Rectal smooth muscle tissue (tissue), 1 donor: ENCODE results near the gene BIRC7.

Source experiments
- H3K27ac ChIP-seq: one replicate; pipeline ENCODE4 v1.7.0; 2013; ENCODE audit warnings: low read depth, low read length, inconsistent platforms
- H3K27me3 ChIP-seq: one replicate; pipeline ENCODE4 v1.7.0; 2013; ENCODE audit warnings: low read length; ENCODE audit not compliant: control insufficient read depth, insufficient read depth
- H3K36me3 ChIP-seq: one replicate; pipeline ENCODE4 v1.7.0; 2013; ENCODE audit warnings: low read length; ENCODE audit not compliant: control insufficient read depth, insufficient read depth
- H3K4me1 ChIP-seq: one replicate; pipeline ENCODE4 v1.7.0; 2013; ENCODE audit warnings: low read length; ENCODE audit not compliant: control insufficient read depth, insufficient read depth
- H3K4me3 ChIP-seq: one replicate; pipeline ENCODE4 v1.7.0; 2013; ENCODE audit warnings: low read length
- H3K9ac ChIP-seq: one replicate; pipeline ENCODE4 v1.7.0; 2013; ENCODE audit warnings: low read length

Gene BIRC7

DNA sequence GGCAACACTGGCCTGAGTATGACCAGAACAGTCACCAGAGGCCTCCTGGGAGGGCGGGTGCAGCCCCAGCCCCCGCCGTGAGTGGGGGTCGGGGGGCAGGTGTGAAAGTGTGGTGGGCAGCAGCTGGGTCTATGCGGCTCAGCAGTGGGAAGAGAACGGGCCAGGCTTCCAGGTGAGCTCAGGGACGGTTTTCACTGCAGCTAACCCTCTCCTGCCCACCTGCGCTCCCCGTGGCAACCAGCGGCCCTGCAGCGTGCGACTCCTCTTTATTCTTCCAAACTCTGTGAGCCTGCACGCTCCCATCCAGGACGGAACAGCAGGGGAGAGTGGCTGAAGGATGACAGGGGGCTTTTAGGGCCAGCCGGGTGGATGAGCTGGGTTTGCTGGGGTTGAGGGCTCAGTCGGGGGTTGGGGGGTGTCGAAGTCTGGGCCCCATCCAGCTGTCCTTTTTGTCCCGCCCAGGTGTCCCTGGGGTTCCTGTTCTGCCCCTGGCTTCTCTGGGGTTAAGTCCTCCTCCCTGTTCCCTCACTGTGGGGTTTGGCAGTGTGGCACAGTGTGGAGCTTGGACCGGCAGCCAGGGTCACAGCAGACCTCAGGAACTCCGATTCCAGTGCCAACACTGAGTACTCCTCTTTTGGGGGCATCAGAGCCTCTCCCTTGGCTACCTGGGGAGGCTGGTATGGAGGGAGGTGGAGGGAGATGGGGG is 859 bp upstream of the BIRC7 start:
- no peak overlapping the region for H3K4me3 ChIP-seq
- no peak overlapping the region for H3K9ac ChIP-seq
- H3K36me3 ChIP-seq = no peaks in the 10 kb centered on the region
- H3K4me1 ChIP-seq = no peaks in the 10 kb centered on the region
- no peak overlapping the region for H3K27ac ChIP-seq
- no peaks in the 10 kb centered on the region for H3K27me3 ChIP-seq

DNA sequence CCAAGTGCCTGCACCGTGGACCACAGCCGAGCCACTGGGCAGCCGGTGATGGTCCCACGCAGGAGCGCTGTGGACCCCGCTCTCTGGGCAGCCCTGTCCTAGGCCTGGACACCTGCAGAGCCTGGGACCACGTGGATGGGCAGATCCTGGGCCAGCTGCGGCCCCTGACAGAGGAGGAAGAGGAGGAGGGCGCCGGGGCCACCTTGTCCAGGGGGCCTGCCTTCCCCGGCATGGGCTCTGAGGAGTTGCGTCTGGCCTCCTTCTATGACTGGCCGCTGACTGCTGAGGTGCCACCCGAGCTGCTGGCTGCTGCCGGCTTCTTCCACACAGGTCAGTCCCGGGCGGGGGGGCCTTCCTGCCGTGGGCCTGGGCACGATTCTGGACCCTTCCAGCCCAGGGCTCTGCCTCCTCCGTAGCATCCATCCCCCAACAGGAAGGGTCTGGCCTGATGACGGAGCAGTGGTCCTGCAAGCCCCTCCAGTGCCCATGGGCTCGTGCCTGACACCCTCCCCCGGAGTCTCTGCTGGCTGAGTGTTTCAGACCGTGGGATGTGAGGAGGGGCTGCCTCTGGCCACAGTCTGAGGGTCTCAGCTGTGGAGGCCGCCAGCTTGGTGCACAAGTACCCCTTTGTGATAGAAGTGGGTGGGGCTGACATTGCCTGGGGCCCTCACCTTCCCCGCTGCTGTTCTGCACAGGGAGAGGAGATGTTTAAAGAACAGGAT is 572 bp downstream of the BIRC7 start:
- Histone ChIP-seq H3K4me3 (no peak overlapping the region), H3K36me3 (no peaks in the 10 kb centered on the region), H3K27me3 (no peaks in the 10 kb centered on the region), H3K9ac (no peak overlapping the region), H3K4me1 (no peaks in the 10 kb centered on the region), H3K27ac (no peak overlapping the region)

DNA sequence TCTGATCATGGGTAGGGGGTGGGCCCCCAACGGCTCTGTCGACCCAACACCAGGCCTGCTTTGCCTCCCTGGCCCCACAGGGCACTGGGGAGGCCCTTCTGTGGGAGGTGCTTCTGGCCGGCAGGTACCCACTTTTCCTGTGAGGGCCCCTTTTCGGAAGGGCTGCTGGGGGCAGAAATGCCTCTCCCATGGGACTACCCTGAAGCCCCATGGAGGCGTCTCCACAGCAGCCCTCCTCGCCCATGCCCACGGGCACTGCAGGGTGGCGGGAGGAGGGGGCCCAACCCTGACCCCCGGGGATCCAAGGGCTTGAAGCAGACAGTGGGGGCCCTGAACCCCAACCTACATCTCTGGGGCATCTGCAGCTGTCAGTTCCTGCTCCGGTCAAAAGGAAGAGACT is 2.3 kb downstream of the BIRC7 start:
- Histone ChIP-seq H3K4me1 (no peaks in the 10 kb centered on the region), H3K36me3 (no peaks in the 10 kb centered on the region), H3K9ac (no peak overlapping the region), H3K27ac (no peak overlapping the region), H3K4me3 (no peak overlapping the region), H3K27me3 (no peaks in the 10 kb centered on the region)

DNA sequence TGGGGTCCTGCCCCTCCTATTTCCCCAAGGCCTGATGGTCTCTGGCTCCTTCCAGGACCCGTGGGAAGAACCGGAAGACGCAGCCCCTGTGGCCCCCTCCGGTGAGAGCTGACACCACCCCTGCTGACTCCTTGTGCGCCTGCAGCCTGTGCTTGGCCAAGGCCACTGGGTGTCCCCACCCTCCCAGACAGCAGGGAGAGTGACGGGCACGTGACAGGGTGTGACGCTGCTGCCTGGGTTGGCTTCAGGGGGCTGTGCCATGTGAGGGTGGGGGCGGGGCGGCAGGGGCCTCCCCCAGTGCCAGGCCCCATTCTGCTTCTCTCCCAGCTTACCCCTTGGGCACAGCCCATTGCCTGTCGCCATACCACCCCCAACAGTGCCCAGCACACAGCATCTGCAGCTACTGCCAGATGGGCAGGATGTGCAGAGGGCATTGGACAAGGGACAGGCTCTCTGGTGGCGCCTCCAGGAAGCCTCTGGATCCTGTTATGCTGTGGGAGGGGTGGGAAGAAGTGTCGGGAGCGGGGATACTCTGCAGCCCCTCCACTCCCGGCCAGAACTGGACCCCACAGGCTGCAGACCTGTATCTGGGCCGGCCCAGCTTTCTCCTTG is 2.9 kb downstream of the BIRC7 start:
- Histone ChIP-seq H3K4me3 (no peak overlapping the region), H3K27ac (no peak overlapping the region), H3K36me3 (no peaks in the 10 kb centered on the region), H3K27me3 (no peaks in the 10 kb centered on the region), H3K4me1 (no peaks in the 10 kb centered on the region), H3K9ac (no peak overlapping the region)

DNA sequence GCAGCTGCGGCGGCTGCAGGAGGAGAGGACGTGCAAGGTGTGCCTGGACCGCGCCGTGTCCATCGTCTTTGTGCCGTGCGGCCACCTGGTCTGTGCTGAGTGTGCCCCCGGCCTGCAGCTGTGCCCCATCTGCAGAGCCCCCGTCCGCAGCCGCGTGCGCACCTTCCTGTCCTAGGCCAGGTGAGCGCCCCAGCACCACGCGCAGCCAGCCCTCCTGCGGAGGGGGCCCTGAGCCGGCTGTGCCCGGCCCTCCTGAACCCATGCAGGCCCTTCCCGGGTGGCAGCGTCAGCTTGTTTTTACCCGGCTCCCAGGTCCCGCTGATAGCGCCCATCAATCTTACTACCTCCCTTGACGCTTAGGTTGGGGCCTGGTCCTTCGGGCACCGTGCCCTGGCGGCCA is 3.7 kb downstream of the BIRC7 start:
- Histone ChIP-seq H3K9ac (no peak overlapping the region), H3K4me3 (no peak overlapping the region), H3K36me3 (no peaks in the 10 kb centered on the region), H3K27ac (no peak overlapping the region), H3K27me3 (no peaks in the 10 kb centered on the region), H3K4me1 (no peaks in the 10 kb centered on the region)

DNA sequence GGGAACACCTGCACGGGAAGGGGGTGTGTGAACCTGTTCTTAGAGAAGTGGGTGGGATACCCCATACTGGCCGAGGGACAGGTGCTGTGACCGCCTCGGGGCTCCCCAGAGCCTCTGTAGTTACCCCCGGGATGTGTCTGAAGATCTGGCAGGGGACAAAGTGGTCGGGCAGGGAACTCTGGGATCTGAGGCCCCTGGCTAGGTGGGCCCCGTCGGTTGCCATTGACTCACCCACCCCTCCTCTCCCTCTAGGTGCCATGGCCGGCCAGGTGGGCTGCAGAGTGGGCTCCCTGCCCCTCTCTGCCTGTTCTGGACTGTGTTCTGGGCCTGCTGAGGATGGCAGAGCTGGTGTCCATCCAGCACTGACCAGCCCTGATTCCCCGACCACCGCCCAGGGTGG is 4.3 kb downstream of the BIRC7 start:
- Histone ChIP-seq H3K4me1 (no peaks in the 10 kb centered on the region), H3K27me3 (no peaks in the 10 kb centered on the region), H3K27ac (no peak overlapping the region), H3K9ac (no peak overlapping the region), H3K36me3 (no peaks in the 10 kb centered on the region), H3K4me3 (no peak overlapping the region)

DNA sequence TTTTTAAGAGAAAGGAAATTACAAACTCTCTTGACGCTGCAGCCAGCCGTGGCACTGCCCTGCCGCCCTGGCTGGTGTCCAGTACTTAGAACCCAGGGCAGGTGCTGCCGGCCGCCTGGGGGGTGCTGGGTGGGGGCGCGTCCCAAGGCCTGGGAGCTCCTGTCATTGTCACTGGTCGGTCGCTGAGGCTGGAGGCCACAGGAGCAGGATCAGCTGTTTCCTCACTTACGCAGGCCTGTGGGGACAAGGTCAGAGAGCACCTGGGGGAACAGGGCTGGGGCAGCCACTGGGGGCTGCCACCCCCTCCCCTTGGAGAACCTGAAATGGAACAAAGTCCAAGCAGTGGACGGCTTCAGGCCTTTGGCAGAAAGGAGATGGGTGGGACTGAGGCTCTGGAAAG is 5.6 kb downstream of the BIRC7 start:
- no peaks in the 10 kb centered on the region for H3K36me3 ChIP-seq
- H3K27ac ChIP-seq = no peak overlapping the region
- no peaks in the 10 kb centered on the region for H3K4me1 ChIP-seq
- H3K4me3 ChIP-seq = no peak overlapping the region
- H3K27me3 ChIP-seq = no peaks in the 10 kb centered on the region
- no peak overlapping the region for H3K9ac ChIP-seq

DNA sequence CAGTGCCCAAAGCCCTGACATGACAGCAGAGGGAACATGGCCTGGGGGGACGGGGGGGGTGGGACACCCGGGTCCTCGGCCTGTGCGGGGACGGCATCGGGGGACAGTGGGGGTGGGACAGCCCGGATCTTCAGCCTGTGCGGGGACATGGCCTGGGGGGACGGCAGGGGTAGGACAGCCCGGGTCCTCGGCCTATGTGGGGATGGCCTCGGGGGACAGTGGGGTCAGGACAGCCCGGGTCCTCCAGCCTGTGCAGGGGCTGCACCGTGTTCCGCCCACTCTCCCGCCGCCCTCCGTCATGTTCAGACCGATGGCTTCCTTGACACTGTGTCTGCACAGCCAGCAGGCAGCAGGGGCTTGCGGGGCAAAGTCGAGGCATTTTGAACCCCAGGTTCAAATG is 7.0 kb downstream of the BIRC7 start:
- Histone ChIP-seq H3K36me3 (no peaks in the 10 kb centered on the region), H3K27me3 (peaks cover under 1% of the 10 kb centered on the region), H3K4me1 (no peaks in the 10 kb centered on the region), H3K27ac (no peak overlapping the region), H3K4me3 (no peak overlapping the region), H3K9ac (no peak overlapping the region)

DNA sequence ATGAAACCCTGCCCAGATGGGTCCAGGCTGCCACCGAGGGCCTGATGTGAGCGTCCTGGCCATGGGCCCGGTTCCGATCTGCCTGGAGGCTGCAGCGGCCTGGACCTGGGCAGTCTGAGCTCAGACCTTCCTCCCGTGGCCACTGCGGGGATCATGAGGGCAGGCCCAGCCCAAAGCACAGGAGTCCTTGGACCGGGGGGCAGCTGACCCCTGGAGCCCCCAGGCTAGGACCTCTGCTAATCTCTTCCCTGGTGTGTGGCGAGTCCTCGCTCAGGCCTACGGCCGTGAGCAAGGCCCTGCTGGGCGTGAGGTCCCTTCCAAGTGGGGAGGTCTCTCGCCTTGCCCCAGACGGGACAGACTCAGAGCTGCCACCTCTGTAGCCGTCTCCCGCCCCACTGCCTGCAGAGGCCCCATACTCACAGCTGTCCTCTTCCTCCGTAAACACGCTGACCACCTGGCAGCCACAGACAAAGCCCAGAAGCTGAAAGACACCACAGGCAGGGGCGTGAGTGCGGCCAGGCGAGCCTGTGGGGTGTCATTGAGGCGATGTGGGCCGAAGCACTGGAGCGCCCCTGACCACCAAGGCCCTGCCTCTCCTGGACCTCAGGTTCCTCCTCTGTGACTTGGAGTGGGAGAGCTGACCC is 8.0 kb downstream of the BIRC7 start:
- no peaks in the 10 kb centered on the region for H3K36me3 ChIP-seq
- no peak overlapping the region for H3K4me3 ChIP-seq
- H3K9ac ChIP-seq = no peak overlapping the region
- no peak overlapping the region for H3K27ac ChIP-seq
- no peaks in the 10 kb centered on the region for H3K4me1 ChIP-seq
- H3K27me3 ChIP-seq = peaks cover 3% of the 10 kb centered on the region

DNA sequence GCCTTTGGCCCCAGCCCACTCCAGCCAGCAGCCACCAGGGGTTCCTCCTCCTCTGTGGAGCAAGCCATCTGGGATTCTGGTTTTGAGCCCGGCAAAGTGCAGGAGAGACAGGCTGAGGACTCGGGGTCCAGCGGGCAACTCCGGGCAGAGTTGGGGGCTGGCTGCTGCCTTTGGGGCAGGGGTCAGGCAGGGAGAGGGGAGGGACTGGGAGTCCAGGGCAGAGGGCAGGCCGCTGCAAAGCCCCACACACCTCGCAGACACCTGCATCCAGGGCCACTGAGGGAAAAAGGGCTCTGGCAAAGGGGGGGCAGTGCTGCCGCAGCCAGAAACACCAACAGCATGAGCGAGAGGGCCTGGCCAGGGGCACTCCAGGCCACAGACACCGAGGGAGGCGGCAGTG is 8.8 kb downstream of the BIRC7 start:
- Histone ChIP-seq H3K27me3 (peaks cover 3% of the 10 kb centered on the region), H3K27ac (no peak overlapping the region), H3K4me3 (no peak overlapping the region), H3K4me1 (no peaks in the 10 kb centered on the region), H3K36me3 (no peaks in the 10 kb centered on the region), H3K9ac (no peak overlapping the region)

DNA sequence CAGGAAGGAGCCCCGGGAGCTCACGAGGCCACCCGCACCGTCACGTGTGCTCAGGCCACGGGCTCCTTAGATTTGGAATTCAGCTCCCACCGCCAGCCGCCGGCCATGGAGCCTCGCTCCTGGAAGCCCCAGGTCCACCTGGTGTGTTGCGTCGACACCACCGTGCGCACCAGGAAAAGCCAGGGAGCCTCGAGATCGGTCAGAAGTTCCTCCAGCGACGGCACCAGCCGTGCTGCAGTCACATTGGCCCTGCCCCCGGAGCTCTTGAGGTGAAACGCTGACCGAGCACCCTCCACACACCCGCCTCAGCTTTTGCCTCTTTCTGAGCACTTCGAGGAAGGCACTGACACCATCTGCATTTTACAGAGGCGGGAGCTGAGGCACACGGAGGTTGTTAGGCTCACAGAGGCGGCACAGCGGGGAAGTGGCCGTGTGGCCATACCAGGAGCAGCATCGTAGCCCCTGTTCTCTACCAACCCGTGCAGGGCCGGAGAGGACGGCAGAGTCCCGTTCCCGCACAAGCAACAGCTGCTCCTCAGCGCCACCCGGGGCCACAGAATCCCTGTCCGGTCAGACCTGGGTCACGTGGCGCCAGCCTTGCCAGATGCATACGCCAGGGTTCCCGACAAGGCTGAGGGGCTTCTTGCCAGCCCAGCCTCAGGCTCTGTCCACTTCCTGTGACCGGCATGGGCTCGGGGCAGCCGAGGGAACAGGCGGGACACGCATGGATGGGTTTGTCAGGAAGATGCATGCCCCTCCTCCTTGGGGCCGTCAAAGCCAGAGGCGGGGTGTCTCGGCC is 11.0 kb downstream of the BIRC7 start:
- H3K4me3 ChIP-seq = no peak overlapping the region
- H3K27me3 ChIP-seq = peaks cover 3% of the 10 kb centered on the region
- no peak overlapping the region for H3K27ac ChIP-seq
- H3K9ac ChIP-seq = no peak overlapping the region
- no peaks in the 10 kb centered on the region for H3K36me3 ChIP-seq
- H3K4me1 ChIP-seq = no peaks in the 10 kb centered on the region

DNA sequence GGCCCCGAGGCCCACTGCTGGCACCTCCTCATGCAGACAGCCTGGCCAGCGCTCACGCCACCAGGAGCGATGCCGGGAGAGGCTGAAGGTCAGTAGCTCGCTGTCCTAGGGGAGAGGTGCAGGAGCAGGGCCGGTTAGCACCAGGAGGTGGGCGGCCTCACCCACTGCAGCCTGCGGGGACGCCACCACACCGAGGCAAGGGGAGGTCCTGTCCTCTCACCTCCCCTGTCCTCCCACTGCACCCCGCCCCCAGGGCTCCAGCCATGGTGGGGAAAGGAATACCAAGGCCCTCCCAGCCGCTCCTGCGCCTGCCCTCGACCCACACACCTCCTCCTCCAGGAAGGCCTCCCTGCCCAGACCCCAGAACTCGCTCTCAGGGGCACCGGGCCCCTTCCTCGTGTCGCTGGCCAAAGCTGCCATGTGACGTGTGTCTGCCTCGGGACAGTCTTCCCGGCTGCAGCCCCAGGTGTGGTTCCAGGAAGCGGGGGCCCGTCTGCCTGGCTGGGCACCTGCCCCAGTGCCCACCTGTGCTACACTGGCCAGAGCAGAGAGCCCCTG is 12.0 kb downstream of the BIRC7 start:
- Histone ChIP-seq H3K27me3 (peaks cover 11% of the 10 kb centered on the region), H3K4me1 (no peaks in the 10 kb centered on the region)

More for the DNA sequence above, 12.0 kb downstream of the BIRC7 start:
- H3K4me3 ChIP-seq = no peak overlapping the region
- no peak overlapping the region for H3K9ac ChIP-seq
- no peaks in the 10 kb centered on the region for H3K36me3 ChIP-seq
- no peak overlapping the region for H3K27ac ChIP-seq
